HuH-7 (cell line): Measurements from ENCODE around the gene AKR1C4.
A peak's percentile ranks its signal among the peaks of the same experiment; 100 is the strongest.
"Not testable (repeated sequence)": the region's sequence is repeated elsewhere in the genome, so short reads cannot be mapped to it uniquely, and the experiment has no call there.

Source experiments
- DNase-seq: peaks from one replicate; pipeline ENCODE4 v3.0.0; 2011; ENCODE audit warnings: low spot score

Gene AKR1C4

DNA sequence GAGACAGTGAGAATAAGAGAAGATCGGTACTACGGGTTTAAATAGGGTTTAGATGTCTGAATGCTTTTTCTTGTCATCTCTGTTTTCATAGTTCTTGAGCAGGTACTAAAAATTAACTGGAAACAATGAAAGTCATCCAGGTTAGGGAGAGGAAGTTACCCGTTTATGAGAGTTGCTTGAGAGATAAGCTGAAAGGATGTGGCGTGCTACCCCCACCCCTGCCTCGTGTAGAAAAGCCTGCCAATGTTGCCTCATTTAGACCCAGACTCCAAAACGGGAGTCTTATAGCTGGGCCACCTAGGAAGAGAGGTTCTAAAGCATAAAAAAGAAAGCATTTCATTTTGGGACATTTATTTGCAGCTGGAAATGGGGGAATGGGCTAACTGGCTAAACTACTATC lies 10.2 kb downstream of the AKR1C4 start:
- no peak for DNase-seq

DNA sequence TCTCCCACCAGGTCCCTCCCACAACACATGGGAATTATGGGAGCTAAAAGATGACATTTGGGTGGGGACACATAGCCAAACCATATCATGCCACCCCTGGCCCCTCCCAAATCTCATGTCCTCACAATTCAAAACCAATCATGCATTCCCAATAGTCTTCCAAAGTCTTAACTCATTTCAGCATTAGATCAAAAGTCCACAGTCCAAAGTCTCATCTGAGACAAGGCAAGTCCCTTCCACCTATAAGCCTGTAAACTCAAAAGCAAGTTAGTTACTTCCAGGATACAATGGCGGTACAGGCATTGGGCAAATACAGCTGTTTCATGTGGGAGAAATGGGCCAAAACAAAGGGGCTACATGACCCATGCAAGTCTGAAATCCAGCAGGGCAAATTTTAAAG lies 13.1 kb downstream of the AKR1C4 start:
- DNase-seq = not testable (repeated sequence)

DNA sequence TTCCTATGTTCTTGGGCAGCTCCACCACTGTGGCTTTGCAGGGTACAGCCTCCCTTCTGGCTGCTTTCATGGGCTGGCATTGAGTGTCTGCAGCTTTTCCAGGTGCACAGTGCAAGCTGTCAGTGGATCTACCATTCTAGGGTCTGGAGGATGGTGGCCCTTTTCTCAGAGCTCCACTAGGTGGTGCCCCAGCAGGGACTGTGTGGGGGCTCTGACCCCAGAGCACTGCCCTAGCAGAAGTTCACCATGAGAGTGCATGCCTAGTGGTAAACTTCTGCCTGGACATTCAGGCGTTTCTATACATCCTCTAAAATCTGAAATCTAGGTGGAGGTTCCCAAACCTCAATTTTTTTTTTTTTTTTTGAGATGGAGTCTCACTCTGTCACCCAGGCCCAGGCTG lies 13.6 kb downstream of the AKR1C4 start:
- DNase-seq = not testable (repeated sequence)

DNA sequence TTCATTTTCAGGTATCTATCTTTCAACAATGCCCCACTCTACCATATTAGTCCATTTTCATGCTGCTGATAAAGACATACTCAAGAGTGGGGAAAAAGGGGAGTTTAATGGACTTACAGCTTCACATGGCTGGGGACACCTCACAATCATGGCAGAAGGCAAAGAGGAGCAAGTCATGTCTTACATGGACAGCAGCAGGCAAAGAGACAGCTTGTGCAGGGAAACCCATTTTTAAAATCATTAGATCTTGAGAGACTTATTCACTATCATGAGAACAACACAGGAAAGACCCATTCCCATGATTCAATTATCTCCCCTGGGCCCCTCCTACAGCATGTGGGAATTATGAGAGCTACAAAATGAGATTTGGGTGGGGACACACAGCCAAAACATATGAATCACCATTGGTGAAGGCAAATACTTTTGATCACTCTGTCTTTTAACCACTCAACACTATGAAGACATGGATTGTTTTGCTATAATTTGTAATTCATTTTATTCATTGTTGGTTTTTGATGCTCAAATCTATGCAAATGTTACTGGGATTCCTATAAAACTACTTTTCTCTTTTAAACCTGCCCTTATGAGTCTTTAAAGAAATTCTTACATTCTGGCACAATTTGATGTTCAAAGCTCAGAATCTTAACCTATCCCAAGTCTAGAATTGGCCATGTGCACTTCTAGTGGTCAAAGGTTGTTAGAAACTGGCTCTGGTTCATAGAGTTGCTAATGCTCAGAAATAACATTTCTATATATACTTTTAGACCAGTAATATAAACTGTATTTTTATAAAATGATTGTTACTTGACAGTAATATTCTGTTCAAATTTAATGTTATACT lies 15.3 kb downstream of the AKR1C4 start:
- DNase-seq = no peak

DNA sequence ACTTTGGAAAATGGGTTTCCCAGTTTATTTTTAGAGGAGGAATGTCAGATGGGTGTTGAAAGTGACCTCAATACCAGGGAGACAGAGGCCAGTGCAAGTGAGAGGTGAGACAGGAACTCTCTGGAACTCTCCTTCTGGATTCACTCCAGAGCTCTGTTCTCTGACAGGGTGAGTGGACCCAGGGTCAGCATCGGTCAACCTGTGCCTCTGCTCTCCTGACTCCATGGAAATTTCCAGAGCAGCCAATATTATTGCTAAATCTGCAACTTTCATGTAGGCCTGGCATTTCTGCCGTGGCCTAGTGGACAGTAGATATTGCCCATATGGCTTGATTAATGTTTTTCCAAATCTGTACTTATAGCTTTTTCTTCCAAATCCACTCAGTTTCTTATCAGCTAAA lies 20.2 kb downstream of the AKR1C4 start:
- no peak for DNase-seq

DNA sequence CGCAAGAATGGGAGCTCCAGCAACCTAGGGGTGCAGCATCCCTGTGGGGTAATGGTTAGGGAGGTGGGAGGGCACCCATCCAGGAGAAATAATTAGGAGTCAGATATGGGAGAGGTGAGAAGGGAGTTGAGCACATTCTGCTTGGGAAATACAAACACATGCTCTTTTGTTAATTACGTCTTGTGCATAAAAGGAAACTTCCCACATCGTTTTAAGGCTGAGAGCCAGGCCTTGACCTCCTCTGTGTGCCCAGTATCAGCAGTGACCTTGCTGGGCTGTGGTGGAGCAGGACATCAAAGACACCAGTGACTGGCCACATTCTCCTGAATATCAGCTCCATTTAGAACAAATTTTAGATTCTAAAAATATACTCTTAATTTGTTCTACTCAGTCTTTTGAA lies 22.6 kb downstream of the AKR1C4 start:
- DNase-seq = no peak

DNA sequence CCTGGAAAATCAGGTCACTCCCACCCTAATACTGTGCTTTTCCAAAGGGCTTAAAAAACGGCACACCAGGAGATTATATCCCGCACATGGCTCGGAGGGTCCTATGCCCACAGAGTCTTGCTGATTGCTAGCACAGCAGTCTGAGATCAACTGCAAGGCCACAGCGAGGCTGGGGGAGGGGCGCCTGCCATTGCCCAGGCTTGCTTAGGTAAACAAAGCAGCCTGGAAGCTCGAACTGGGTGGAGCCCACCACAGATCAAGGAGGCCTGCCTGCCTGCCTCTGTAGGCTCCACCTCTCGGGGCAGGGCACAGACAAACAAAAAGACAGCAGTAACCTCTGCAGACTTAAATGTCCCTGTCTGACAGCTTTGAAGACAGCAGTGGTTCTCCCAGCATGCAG lies 26.3 kb downstream of the AKR1C4 start:
- DNase-seq = not testable (repeated sequence)

DNA sequence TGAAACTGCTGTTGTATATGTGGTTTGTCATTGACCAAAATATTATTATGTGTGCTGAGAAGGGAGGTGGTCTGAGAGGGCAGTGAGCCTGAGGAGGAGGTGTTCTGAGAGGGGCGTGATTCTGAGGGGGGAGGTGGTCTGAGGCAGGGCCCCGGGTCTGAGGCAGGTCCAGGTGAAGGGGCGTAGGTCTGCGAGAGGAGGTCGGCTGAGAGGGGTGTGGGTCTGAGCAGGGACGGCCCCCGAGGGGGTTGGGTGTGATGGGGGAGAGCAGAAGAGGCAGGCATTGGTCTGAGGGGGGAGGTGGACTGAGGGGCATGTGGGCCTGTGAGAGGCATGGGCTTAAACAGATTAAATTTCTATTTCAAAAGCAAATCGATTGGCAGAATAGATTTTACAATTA lies 32.4 kb downstream of the AKR1C4 start:
- no peak for DNase-seq

DNA sequence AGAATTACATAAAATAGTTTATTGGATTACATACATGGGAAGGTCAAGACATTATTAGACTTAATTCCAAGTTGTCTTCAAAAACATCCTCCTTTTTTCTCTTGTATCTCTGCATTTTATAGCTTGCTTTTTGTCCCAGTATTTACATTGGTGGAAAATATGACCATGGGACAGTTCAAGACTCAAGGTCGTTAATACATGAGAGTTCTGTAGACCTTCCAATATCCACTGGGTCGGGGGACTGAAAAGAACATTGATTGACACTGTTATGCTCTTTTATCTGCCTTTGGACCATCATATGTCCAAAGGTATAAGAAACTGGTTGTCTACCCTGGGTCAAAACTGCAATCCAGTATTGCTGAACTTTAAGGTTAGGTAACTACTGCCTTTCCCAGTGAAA lies 36.7 kb downstream of the AKR1C4 start:
- DNase-seq = no peak

DNA sequence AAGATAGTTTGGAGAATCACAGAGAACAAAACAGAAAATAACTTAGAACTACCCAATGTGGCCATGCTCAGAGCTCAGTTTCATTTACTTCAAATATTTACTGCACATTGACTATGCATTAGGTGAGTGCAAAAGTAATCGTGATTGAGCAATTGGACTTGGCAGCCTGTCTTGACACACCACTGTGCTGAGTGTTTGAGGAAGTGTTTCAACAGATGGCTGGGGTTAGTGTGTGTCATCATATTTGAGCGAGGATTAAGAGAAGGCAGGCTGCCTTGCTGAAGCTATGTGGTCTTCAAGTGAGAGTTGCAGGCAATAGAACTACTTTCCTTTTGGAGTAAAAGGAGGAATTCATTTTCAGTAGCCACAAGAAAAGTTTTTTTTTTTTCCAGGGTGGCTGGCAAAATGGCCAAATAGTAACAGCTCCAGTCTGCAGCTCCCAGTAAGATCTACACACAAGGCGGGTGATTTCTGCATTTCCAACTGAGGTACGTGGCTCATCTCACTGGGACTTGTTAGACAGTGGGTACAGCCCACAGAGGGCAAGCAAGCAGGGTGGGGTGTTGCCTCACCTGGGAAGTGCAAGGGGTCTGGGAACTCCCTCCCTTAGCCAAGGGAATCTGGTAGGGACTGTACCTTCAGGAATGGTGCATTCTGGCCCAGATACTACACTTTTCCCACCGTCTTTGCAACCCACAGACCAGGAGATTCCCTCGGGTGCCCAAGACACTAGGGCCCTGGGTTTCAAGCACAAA lies 37.6 kb downstream of the AKR1C4 start:
- DNase-seq = peak; percentile 50

DNA sequence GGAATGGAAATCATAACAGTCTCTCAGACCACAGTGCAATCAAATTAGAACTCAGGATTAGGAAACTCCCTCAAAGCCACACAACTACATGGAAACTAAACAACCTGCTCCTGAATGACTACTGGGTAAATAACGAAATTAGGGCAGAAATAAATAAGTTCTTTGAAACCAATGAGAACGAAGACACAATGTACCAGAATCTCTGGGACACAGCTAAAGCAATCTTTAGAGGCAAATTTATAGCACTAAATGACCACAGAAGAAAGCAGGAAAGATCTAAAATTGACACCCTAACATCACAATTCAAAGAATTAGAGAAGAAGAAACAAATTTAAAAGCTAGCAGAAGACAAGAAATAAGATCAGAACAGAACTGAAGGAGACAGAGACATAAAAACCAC lies 40.9 kb downstream of the AKR1C4 start:
- DNase-seq = not testable (repeated sequence)

DNA sequence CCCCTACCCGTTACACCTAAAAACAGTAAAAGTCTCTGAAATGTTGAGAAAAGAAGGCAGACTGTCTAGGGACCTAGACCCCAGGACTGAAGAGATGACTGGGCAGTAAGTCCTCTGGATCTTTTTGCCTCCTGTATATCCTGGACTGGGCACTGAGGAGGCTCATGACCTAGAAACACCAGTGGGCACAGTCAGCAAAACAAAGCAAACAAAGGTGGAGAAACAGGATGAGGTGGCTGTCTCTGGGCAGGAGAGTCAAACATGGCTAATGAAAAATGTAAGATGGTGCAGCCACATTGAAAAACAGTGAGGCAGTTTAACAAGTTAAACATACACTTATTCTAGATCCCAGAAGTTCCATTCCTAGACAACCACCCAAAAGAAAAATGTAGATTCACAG lies 45.9 kb downstream of the AKR1C4 start:
- no peak for DNase-seq

DNA sequence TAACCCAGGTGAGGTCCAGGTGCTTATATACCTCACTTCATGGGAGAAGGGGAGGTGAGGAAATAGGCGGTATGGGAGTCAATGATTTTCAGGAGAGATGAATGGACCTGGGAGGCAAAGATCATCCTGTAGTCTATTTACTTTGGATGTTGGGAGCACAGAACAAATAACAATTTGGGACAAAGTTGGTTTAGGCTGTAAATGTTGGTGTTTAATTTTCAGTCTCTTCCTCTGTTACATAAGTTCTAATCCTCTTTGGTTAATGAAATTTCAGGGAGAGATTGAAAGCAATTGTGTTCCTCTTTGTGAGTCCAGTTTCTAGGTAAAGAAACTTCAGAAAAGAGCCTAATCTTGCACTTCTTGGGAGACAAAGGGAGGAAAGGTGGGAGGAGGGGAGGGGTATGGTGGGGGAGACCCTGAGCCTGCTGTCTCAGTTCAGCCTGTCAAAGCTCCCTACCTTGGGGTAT lies 46.9 kb downstream of the AKR1C4 start:
- peak; percentile 65 for DNase-seq

DNA sequence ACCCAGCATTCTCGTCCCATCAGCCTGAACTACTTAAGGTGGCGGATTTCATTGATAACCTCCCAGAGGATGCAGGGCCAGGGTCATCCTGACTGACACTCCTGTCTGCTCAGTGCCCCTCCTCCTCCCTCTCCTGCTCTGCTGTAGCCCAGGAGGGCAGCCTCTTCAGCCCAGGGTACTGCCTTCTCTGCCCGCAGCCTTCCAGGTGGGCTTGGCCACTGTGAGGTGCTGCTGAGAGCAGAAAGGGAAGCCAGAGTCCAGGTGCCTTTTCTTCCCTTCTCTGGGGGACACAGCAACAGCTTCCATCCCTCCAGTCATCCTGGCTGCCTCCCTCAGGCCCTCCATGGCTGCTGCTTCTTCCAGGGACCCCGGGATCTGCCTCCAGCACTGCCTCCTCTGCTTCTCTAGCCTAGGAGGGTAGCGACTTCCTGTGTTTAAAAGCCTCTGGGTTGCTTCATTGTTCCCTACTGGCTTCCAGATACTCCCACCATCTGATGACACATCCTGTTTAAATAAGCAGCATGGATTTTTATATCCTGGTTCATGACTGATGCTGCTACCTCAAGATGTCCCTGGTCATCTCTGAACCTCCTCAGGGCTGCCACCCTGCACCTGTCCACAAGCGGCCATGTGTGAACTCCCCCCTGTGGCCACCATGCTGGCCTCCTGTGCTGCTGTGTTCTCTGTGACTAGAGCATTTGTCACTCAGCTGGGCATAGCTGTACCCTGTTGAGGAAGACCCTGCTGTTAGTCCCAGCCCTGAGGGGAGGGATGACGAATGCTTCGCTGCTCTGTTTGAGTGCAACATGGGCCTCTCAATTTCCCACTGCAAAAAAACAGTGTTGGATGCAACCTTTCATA lies 55.8 kb downstream of the AKR1C4 start:
- no peak for DNase-seq

DNA sequence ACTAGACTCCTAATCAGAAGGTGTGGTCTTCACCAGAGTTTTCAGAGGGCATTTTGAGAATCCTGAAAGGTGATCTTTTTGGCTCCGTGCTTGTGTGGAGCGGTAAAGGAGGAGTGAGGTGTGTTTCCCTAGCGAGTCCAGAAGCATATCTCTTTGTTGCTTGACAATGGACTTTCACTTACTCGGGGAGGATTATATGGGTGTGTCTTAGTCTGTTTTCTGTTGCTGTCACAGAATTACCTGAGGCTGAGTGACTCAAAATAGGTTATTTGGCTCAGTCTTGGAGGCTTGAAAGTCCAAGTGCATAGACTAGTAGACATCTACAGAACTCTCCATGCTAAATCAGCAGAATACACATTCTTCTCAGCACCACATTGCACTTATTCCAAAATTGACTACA lies 57.9 kb downstream of the AKR1C4 start:
- DNase-seq = no peak

DNA sequence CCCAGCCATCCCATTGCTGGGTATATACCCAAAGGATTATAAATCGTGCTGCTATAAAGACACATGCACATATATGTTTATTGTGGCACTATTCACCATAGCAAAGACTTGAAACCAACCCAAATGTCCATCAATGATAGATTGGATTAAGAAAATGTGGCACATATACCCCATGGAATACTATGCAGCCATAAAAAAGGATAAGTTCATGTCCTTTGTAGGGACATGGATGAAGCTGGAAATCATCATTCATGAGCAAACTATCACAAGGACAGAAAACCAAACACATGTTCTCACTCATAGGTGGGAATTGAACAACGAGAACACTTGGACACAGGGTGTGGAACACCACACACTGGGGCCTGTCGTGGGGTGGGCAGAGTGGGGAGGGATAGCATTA lies 61.1 kb downstream of the AKR1C4 start:
- not testable (repeated sequence) for DNase-seq

DNA sequence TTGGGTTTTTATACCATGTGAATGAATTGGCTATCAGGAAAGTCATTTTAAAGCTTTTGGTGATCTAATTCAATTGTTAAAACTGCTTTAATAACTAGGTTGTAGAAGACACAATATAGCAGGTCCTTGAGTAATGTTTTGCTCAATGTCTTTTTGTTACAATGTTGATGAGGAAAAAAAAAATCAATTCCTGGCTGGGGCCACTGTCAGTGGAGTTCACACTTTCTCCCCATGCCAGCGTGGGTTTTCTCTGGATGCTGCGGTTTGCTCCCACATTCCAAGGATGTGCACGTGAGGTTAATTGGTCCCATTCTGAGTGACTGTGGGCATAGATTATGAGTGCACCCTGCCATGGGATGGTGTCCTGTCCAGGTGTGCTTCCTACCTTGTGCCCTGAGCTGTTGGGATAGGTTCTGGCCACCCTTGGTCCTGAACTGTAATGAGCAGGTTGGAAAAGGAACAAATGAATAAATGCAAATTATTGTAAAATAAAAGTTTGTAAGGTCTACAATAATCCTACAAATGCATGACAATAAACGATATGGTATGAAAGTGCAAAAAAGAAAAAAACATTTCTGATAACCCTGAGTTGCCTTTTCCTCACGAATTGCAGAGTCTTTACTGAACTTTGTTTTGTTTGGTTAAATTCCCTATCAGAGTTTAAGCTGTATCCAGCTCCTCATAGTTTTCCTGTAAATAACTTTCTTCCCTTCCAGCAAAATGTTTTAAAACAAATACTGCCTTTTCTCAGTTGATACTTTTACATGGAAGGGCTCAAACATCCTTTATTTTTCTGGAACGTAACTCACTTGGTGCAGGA lies 62.7 kb downstream of the AKR1C4 start:
- no peak for DNase-seq

DNA sequence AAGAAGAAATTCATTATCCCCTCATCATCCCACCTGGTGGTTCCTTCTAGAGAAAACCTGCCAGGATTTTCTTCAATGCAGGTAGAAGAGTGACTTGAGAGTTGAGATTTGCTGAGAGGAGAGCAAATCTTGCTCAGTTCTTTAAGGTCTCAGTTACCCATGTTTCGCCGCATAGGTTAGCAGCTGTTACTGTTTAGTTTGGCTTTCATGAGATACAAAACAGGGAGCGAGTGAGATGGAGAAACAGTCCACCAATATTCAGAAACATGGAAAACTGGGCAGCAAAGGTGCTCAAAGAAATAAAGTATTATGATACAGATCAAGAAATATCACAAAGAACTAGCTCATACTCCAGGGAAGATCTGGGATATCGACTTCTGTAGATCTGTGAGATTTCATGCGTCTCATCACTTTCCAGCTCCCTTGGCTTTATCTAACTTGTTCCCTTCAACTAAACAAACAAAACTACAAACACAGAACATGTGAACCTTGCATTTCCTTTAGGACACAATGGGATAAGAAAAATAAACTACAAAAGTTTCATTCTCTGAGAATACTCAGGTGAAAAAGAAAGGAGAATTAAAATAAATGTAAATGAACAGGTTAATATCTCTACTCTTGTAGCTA lies 63.4 kb downstream of the AKR1C4 start:
- no peak for DNase-seq

DNA sequence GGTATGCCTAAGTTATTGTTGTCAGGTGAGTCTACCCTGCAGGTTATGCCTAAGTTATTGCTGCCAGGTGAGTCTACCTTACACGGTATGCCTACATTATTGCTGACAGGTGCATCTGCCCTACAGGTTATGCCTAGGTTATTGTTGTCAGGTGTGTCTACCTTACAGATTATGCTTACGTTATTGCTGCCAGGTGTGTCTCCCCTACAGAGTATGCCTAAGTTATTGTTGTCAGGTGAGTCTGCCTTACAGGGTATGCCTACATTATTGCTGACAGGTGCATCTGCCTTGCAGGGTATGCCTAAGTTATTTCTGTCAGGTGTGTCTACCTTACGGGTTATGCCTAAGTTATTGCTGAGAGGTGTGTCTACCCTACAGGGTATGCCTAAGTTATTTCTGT lies 64.2 kb downstream of the AKR1C4 start:
- DNase-seq = no peak

DNA sequence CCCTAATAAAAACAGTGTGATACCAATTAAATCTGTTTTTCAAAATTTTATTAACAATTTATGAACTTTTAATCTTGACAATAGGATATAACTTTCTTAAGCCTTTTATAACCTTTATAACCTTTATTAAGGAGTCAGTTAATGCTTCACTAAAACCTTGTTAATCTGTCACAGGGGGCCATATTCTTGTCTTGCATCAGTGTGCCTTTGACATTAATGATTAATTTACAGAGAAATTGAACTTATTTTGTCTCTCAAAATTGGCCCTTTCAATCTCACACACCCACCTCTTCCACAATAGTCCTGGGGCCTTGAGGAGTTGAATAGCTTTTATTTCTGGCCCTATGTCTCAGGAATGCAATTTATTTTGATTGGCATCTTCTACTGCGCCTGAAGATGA lies 68.5 kb downstream of the AKR1C4 start:
- DNase-seq = no peak

DNA sequence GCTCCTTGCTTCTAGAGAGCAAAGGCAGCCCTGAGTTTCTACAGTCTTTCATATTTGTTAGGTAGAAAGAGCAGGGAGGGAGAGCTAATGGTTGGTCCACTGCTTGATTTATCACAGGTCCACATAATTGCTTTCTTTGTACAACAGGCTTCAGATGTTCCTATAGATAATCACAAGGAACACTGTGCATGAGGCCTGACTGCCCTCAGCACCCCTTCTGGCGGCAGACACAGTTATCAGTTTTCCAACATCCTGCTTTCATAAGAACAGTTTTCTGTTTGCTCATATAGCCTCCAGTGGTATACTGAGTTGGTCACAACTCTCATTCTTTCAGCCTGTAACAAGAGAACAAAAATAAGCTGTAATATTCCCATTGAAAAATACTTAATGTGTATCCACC lies 69.7 kb downstream of the AKR1C4 start:
- no peak for DNase-seq
